HG02885 (cell line): Measurements from ENCODE around the gene PABPN1L.

Source experiments
- ATAC-seq: cut with Tn5 transposase; IDR thresholded peaks from one replicate; pipeline ENCODE4 v1.9.1; 2021; ENCODE audit warnings: mild to moderate bottlenecking; ENCODE audit not compliant: unreplicated experiment, poor library complexity

The PABPN1L gene

DNA sequence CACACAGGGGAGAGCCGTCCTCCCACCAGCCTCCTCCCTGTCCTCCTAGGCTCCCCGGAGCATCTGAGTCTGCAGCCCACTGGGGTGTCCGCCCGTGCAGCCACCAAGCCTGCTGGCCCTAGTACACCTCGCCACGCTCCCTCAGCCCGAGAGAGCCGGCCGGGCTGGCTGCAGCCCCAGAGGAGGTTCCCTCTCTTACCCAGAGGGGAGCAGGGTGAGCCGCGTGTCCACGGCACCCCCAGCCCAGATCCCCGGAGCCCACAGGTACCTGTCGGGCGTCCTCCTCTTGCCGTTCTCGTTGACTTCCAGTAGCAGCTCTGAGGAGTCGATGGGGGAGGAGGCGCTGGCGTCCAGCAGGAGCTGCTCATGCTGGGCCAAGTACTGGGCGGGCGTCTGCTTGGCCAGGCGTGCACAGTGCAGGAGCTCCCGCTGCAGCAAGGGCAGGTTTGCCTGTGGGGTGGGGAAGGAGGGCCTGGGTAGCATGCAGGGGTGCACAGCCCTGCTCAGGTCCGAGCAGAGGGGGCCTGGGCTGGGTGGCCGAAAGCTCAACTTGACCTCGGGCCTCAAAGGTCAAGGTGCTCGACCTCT, 19.3 kb upstream of the PABPN1L start:
- no peak for ATAC-seq

- no peak for ATAC-seq
Measured at GRCh38 chr16:88884569-88885271, 18.3 kb upstream of the PABPN1L start.

DNA sequence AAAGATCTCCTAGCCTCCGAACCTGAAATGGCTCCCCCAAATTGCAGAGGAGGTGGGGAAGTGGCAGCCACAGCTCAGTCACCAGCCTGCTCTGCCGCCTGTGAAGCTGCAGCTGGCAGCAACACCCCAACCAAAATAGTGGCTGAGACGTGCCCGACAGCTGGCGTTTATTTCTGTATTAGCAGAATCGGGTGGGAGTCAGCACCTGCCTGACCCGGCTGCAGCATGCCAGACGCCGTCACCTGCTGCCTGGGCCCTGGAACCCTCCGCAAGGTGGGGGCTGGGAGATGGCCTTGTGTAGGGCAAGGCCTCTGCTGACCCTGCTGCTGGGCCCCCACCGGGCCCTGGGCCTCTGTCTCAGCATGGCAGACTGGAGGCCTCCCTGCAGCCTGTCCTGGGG, 17.5 kb upstream of the PABPN1L start:
- ATAC-seq, result no peak

- ATAC-seq, result no peak
Measured at GRCh38 chr16:88883117-88883895, 16.8 kb upstream of the PABPN1L start.

DNA sequence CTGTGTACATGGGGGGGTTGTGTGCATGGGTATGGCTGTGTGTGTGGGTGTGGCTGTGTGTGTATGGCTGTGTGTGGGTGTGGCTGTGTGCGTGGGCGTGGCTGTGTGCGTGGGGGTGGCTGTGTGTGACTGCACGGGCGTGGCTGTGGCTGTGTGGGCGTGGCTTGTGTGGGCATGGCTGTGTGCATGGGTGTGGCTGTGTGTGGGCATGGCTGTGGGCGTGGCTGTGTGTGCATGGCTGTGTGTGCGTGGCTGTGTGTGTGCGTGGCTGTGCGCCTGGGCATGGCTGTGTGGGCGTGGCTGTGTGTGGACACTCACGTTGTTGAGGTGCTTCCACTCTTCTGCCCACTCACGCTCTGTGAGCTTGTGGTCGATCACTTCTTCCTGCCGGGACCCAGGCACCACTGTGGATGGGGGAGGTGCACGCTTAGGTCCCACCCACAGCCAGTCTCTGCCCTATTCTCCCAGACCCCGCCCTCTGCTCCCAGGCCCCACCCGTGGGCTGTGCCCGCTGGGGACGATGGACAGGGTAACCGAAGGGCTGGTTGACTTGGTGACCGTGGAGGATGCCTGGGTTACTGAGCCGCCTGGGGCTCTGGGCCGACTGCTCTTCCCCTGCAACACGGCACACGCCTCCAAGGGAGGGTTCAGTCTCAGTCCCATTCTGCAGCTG, 16.0 kb upstream of the PABPN1L start:
- no peak for ATAC-seq

DNA sequence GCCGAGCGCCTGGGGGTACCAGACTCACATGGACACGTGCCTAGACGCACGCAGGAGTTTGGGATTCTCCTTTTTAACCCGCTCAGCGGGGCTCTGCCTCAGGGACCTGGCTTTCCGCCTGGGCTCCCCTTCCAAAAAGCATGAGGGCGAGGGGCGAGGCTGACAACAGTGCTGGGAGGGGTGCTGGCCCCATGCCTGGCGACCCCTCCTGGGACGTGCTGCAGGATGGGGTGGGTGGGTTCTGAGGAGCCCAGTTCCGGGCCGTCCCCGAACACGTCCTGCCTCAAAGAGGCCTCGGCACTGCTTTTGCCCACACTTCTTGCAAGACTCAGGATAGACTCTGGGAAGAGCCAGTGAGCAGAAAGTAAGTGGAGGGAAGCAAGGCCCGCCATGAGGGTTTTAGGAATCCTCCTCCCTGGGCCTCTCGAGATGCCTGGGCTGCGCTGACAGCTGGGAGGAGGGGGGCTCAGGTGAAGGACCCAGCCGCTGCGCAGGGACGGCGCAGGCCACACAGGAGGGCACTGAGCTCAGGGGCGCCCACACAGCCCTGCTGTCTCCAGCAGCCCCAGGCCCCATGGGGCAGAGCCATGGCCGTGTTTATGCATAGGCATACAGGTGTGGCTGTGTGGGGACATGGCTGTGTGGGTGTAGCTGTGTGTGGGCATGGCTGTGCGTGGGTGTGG, 15.4 kb upstream of the PABPN1L start:
- no peak for ATAC-seq

DNA sequence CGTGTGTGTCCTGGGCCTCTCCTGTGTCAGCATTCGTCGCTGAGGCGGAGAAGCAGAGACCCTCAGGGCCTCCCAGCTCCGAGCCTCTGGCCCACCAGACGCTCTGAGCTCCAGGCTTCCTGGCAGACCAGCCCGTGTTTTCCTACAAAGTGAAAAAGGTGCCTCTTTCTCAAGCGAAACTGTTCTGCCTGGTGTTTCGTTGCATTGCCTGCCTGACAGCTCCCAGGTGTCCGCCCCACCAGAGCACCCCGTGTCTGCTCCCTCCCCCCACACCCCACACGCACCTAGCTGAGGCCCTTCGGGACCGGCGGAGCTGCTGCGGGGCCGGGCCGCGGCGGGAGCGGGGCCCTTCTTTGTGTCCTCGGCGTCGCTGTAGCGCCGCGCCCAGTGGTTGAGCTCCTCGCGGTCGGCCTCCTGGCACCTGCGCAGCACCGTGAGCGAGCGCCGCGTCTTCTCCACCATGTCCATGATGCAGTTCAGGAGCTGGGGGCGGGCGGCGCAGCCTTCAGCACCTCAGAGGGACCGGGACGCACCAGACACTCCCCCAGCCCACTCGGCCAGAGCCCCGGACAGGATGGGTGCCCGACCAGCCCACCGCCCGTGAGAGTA, 14.7 kb upstream of the PABPN1L start:
- no peak for ATAC-seq

DNA sequence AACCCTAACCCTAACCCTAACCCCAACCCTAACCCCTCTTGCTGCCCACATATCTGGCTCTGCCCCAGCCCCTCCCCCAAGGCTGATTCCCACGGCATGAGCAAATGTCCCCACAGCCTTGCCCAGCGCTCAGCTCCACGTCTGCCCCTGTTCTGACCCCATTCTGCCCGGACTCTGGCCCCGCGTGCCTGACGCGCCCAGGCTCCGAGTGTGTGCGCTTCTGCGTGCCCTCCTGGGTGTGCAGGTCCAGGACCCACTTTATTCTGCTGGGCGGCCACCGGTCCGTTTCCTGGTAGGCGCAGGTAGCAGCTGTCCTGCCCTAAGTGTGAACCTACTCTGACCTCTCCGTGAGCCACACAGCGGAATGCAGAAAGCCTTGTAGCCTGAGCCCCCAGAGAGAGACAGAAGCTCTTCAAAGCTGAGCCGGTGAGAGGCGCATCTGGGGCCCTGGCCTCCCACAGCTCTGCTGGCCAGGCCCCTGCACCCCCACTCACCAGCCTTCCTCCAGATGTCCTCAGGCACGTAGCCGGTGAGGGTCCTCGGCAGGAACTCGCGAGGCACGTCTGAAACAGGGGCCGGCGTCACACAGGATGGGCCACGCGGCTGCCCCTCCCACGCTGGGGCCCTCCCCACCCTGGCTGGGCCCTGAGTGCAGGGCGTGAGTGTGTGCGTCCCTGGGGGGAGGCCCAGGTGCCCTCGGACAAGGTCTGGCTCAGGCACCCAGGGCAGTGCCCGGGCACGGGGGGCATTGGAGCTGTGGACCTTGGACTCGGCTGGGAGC, 14.0 kb upstream of the PABPN1L start:
- no peak for ATAC-seq

- ATAC-seq, result no peak
Measured at GRCh38 chr16:88879788-88880055, 13.3 kb upstream of the PABPN1L start.

DNA sequence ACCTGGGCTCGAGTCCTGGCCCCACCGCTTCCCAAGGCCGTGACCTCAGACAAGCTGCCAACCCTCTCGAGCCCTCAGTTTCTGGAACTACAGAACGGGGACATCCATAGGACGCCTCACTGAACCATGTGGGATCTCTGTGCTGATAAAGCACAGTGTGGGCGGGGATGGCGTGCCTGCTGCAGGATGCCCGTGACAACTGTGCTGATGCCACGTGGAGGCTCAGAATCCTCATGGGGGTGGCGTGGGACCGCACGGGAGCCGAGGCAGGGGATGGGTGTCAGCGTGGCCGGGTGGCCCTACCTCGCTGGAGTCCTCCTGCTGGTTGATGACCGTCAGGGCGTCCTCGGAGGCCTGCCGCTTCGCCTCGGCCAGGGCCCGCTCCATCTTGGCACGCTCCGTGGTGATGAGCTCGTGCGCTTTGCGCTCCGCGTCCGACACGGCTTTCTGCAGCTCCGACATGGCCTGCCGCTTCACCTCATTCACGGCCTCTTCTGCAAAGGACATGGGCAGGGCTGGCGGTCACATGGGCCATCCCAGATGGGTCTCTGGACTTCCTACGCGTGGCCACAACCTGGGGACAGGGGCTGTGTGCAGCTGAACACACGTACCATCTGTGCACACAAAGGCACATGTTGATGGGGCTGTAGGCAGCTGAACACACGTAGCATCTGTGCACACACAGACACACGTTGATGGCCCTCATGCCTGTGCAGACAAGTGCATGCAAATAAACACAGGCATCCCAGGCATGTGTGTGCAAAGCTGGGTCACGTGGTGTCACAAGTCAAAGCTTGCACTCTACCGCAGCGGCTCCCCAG, 12.7 kb upstream of the PABPN1L start:
- ATAC-seq, result no peak

DNA sequence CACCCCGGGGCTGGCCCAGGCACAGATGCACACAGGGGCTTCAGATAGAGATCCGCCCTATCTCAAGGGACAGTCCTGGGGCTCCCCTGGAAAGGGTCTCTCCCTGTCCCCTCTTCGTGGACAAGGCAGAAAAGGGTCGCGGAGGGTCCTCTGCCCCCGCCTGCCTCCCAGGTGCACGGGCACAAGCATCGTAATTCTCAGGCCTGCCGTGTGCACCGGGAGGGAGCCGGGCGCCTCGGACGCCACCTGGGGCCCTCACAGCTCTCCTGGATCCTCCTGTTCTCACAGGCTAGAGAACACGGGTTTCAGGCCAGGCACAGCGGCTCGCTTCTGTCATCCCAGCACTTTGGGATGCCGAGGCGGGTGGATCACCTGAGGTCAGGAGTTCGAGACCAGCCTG, 11.9 kb upstream of the PABPN1L start:
- no peak for ATAC-seq

DNA sequence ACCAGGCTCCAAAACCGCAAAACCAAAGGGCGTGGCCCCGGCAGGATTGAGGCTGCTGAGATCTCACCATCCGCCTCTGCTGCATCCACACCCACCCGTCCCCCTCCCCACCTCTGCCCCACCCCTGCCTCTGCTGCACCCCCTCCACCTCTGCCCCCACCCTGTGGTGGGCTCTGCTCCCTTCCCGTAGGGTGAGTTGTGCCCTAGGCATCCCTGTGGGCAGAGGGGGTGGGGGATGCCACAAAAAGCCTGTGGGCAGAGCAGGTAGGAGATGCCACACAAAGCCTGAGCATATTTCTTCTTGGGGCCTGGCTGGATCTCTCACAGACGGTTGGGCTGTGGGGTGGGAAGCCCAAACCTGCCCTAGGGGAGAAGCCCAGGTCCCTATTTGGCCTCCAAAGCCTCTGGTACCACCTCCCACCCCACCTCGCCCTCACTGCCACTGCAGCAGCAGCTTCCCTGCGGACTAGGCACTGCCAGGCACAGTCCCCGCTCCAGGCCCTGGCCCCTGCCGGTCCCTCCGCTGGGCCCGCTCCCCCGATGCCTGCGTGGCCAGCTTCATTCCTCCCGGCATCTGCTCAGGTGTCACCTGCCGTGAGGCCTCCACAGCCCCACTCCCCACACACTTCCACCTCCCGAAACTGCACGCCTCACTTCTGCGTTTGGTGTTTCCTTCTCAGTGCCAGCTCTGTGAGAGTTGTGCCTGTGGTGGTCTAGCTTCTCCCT, 11.3 kb upstream of the PABPN1L start:
- no peak for ATAC-seq

GRCh38 chr16:88876942-88877526, 10.6 kb upstream of the PABPN1L start:
- no peak for ATAC-seq

GRCh38 chr16:88875703-88876234, 9.3 kb upstream of the PABPN1L start:
- no peak for ATAC-seq

DNA sequence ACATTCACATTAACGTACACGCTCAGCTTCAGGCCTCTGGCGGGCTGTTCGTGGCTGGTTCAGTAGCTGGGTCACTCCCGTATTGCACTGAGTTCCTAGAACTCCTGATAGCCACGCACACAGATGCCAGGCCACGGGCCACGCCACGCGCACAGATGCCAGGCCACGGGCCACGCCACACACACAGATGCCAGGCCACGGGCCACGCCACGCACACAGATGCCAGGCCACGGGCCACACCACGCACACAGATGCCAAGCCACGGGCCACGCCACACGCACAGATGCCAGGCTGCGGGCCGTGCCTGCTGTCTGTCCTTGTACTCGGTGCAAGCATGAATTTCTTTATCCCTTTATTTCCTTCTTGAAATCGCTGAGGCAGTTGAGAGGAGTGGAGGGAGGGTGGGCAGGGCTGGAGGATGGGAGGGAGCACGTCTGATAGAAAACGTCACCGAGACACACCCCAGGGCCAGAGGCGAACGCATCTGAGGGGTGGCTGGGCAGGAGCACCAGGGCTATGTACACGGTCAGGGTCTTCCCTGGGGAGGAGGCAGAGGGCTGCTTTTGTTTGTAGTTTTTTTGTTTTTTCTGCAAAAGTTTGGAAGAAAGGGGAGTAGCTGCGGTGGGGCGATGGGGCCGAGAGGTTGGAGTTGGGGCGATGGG, 8.6 kb upstream of the PABPN1L start:
- ATAC-seq, result no peak

DNA sequence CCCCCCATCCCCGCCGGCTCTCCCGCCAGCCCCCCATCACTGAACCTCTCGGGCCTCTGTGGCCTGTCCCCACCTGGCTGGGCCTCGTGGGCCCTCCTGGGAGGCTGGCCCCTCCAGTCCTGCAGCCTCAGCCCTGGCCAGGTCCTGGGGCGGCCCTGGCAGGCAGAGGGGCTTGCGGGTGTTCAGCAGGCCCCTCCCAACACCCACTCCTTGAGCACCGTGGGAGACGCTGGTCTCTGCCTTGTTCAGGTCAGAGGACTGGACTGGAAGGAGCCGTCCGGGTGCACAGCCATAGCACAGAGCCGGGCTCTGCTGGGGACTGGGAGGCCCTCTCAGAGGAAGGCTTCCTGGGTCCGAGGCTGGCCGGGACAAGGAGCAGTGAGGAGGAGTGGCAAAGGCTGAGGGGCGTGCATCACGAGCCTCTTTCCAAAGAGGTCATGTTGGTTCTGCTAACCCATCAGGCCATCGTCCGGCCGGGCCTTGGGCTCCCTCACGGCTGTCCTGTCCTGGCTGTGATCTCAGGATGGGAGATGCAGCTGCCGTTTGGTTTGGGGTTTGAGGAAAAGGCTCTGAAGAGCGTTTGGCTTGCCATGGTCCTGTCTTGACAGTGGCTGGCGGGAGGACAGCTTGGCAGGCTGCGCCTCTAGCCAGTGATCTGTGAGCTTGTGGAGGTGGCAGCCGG, 6.3 kb upstream of the PABPN1L start:
- ATAC-seq, result no peak
